Activated T-helper 17 cell treated with anti-CD3 and anti-CD28 coated beads, Interleukin-2, amount 50 U/mL, for 72 hours (primary cell): ENCODE data around the gene CXCL17. TPM values are rescaled to one million over a fixed set of nuclear protein-coding genes. Genes with fewer than 3 reads are reported as not detected.
"Not testable (repeated sequence)": the region's sequence is repeated elsewhere in the genome, so short reads cannot be mapped to it uniquely, and the experiment has no call there.

ENCODE experiments used
- ATAC-seq: fragments of 150-1000 bp; cut with Tn5 transposase; replicated peaks from 2 replicates; pipeline ENCODE4 v1.10.0; 2021; ENCODE audit warnings: mild to moderate bottlenecking, moderate library complexity
- H3K27ac Mint-ChIP-seq: one replicate; pipeline ENCODE4 v1.8.0; 2022; ENCODE audit warnings: mixed read lengths
- H3K27me3 Mint-ChIP-seq: one replicate; pipeline ENCODE4 v1.8.0; 2022; ENCODE audit warnings: mixed read lengths
- H3K36me3 Mint-ChIP-seq: one replicate; pipeline ENCODE4 v1.8.0; 2022; ENCODE audit warnings: low read depth, mild to moderate bottlenecking, mixed read lengths
- H3K4me1 Mint-ChIP-seq: one replicate; pipeline ENCODE4 v1.8.0; 2022; ENCODE audit warnings: mixed read lengths
- H3K4me3 Mint-ChIP-seq: one replicate; pipeline ENCODE4 v1.8.0; 2022; ENCODE audit warnings: mild to moderate bottlenecking, mixed read lengths
- H3K9me3 Mint-ChIP-seq: one replicate; pipeline ENCODE4 v1.8.0; 2022; ENCODE audit warnings: mixed read lengths
- total RNA-seq, 2 donors: library from RNA; stranded (reverse); gene quantifications; one replicate each; pipeline ENCODE4 v1.2.3, GENCODE V29; 2022

The CXCL17 gene
- total RNA-seq, 2 donors from 2014 or later, result not detected

DNA sequence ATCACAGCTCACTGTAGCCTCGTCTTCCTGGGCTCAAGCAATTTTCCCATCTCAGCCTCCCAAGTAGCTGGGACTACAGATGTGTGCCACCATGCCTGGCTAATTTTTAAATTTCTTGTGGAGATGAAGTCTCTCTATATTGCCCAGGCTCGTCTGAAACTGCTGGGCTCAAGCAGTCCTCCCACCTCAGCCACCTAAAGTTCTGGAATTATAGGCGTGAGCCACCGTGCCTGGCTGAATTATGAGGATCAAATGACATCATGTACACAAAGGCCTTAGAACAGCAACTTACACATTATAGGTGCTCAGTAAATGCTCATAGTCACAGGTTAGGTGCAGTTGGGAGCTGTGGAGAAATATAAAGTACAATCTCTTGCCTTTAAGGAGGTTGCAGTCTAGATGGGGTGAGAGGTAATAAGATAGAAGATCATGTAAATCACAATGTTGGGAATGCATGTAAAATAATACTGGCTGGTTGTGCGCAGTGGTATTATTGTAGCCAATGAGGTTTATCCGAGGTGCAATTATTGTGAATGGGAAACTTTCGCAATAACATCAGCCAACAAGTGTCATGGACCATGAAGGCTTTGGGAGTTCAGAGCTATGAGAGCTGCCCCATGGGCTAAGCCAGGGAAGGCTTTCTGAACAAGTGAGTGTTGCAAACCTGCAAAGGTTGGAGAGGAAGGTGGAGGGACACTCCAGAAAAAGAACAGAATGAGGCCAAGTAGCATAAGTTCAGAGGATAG lies 29.8 kb upstream of the CXCL17 start:
- ATAC-seq, result no peak
- Mint-ChIP-seq H3K9me3 (no peaks in the 10 kb centered on the region), H3K36me3 (no peaks in the 10 kb centered on the region), H3K27ac (no peak overlapping the region), H3K4me3 (no peak overlapping the region), H3K4me1 (peaks cover 5% of the 10 kb centered on the region), H3K27me3 (no peaks in the 10 kb centered on the region)

DNA sequence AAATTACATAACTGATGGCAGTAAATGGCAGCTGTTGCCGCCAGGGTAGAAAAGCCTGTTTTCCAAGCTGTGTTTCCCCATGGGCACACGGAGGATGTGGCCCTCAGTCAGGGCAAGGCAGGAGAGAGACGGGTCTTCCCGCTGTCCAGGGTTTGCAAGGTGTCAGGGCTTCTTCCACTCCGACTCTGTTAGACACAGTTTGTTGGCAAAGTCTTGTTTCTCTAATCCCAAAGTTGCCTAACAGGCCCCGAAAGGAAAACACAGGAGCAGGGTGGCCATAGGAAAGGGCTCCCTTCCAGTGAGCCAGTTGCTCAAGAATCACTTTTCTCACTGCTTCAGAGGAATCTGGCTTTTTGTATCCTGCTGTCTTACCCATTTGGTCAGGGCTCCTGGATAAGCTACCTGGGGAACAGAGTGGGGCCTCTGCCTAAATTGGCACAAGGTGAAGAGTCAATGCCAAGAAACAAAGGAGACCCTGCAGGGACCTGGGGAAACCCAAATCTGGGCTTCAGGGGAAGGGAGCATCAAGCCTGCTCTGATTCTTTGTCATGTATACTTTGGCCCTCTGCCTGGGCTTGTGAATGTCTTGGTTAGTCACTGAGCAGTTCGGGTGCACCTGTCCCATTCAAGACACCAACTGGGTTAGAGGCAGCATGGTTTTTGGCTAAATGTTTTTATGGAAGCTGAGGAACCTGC lies 29.0 kb upstream of the CXCL17 start:
- no peak overlapping the region for H3K27ac Mint-ChIP-seq
- ATAC-seq, result no peak
- no peak overlapping the region for H3K4me3 Mint-ChIP-seq
- no peaks in the 10 kb centered on the region for H3K9me3 Mint-ChIP-seq
- peaks cover 12% of the 10 kb centered on the region for H3K4me1 Mint-ChIP-seq
- H3K36me3 Mint-ChIP-seq, result no peaks in the 10 kb centered on the region
- no peaks in the 10 kb centered on the region for H3K27me3 Mint-ChIP-seq

GRCh38 chr19:42469311-42470235 lies 26.8 kb upstream of the CXCL17 start:
- Mint-ChIP-seq H3K9me3 (no peaks in the 10 kb centered on the region), H3K4me1 (peaks cover 16% of the 10 kb centered on the region), H3K36me3 (no peaks in the 10 kb centered on the region), H3K4me3 (no peak overlapping the region), H3K27me3 (no peaks in the 10 kb centered on the region), H3K27ac (no peak overlapping the region)
- peak; percentile 81 for ATAC-seq

DNA sequence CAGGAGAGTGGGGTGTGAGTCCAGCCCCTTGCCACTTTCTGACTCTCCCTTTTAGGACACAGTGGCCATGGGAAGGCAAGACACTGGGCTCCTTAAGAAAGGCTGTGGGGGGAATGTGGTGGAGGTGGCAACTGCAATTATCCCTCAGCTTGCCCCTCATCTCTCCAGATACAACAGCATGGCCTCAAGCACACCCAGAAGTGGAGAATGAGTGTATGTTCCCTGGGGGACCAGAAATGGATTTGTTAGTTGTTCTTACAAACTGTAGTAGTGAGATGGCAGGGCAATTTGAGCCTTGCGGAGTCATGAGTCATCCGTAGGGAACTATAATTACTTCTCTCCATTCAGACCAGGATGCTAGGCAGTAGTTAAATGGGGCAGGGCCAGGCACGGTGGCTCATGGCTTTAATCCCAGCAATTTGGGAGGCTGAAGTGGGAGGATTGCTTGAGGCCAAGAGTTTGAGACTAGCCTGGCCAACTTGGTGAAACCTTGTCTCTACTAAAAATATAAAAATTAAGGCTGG lies 25.6 kb upstream of the CXCL17 start:
- Mint-ChIP-seq H3K4me1 (peaks cover 16% of the 10 kb centered on the region), H3K4me3 (no peak overlapping the region), H3K36me3 (no peaks in the 10 kb centered on the region), H3K9me3 (no peaks in the 10 kb centered on the region), H3K27me3 (no peaks in the 10 kb centered on the region), H3K27ac (no peak overlapping the region)
- ATAC-seq, result no peak

DNA sequence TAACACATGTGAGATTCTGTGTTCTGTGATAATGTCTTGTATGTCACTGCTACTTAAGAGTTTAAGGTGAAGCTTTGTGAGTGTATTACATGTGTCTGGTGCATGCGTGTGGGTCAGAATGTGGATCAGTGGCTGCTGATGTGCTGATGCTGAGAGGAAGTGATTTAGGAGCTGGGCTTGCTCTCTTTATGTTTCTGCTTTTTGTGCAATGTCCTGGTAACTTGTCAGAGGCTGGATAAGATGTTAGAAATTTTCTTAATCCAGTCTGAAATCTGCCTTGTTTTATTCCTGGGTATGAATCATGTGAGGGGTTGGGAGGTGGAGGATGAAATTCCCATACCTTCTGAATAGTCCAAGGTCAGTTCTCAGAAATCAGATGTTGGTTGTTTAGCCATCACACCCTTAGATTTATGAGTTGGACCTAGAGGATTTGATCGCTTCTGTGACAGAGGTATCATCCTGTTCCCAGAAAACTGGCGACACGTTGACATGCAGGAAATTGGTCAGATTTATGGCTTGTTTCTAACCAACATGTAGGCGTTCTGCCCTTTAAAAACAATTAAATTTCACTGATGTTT lies 24.5 kb upstream of the CXCL17 start:
- Mint-ChIP-seq H3K27me3 (no peaks in the 10 kb centered on the region), H3K9me3 (no peaks in the 10 kb centered on the region), H3K36me3 (no peaks in the 10 kb centered on the region), H3K27ac (peak overlapping the region; percentile 12), H3K4me1 (peaks cover 16% of the 10 kb centered on the region), H3K4me3 (peak overlapping the region; percentile 15)
- ATAC-seq, result peak; percentile 39

- Mint-ChIP-seq H3K4me3 (peak overlapping the region; percentile 15), H3K27me3 (no peaks in the 10 kb centered on the region), H3K27ac (peak overlapping the region; percentile 12), H3K9me3 (no peaks in the 10 kb centered on the region), H3K4me1 (peaks cover 16% of the 10 kb centered on the region), H3K36me3 (no peaks in the 10 kb centered on the region)
- no peak for ATAC-seq
Measured at GRCh38 chr19:42466521-42467182, 23.9 kb upstream of the CXCL17 start.

- peaks cover 16% of the 10 kb centered on the region for H3K4me1 Mint-ChIP-seq
- H3K27me3 Mint-ChIP-seq, result no peaks in the 10 kb centered on the region
- H3K36me3 Mint-ChIP-seq, result no peaks in the 10 kb centered on the region
- no peak for ATAC-seq
- H3K4me3 Mint-ChIP-seq, result no peak overlapping the region
- no peak overlapping the region for H3K27ac Mint-ChIP-seq
- no peaks in the 10 kb centered on the region for H3K9me3 Mint-ChIP-seq
Measured at GRCh38 chr19:42465827-42466280, 23.1 kb upstream of the CXCL17 start.

DNA sequence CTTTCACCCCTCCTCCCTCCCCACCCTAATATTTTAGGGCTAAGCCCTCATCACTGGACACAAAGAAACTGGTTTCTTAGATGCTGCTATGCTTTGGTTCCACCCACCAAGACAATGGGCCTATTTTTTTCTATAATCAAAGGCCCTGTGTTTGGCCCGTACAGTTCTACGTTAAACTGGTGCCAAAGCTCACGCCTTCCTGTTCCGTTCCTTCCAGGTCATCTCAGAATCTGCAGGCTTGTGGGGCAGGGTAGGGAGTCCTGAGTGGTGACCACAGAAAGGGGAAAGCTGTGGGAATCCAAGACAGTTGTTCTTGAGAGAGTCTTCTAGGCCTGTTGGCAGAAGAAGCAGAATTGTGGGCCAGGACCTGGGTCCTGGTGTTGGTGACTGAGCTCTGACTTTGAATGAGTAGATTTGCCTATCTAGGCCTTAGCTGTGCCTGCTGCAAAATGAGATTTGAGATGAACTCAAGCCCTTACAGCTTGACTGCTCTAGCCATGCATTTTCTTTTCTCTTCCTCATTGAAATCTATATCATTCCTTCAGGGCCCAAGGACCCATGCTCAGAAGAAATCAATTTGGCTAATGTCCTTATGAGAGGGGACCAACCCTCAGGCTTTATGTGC lies 19.1 kb upstream of the CXCL17 start:
- peaks cover 5% of the 10 kb centered on the region for H3K4me1 Mint-ChIP-seq
- no peak overlapping the region for H3K4me3 Mint-ChIP-seq

DNA sequence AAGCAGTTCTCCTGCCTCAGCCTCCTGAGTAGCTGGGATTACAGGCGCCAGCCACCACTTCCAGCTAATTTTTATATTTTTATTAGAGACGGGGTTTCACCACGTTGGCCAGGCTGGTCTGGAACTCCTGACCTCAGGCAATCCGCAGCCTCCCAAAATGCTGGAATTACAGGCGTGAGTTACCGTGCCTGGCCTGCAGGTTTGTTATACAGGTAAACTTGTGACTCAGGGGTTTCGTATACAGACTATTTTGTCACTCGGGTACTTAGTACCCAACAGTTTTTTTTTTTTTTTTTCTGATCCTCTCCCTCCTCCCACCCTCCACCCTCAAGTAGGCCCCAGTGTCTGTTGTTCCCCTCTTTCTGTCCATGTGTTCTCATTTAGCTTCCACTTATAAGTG lies 18.5 kb upstream of the CXCL17 start:
- H3K27ac Mint-ChIP-seq, H3K4me3 Mint-ChIP-seq, H3K4me1 Mint-ChIP-seq, H3K36me3 Mint-ChIP-seq, H3K9me3 Mint-ChIP-seq, ATAC-seq, H3K27me3 Mint-ChIP-seq: not testable (repeated sequence)

More for the DNA sequence above, 19.1 kb upstream of the CXCL17 start:
- no peak for ATAC-seq
- Mint-ChIP-seq H3K27ac (no peak overlapping the region), H3K9me3 (no peaks in the 10 kb centered on the region), H3K36me3 (no peaks in the 10 kb centered on the region), H3K27me3 (no peaks in the 10 kb centered on the region)

- Mint-ChIP-seq H3K9me3 (no peaks in the 10 kb centered on the region), H3K4me1 (peaks cover 7% of the 10 kb centered on the region), H3K27ac (no peak overlapping the region), H3K4me3 (no peak overlapping the region), H3K36me3 (no peaks in the 10 kb centered on the region), H3K27me3 (no peaks in the 10 kb centered on the region)
- no peak for ATAC-seq
Measured at GRCh38 chr19:42459926-42460325, 17.2 kb upstream of the CXCL17 start.

- H3K4me1 Mint-ChIP-seq, result peaks cover 19% of the 10 kb centered on the region
- peak; percentile 98 for ATAC-seq
- no peak overlapping the region for H3K4me3 Mint-ChIP-seq
- no peak overlapping the region for H3K27ac Mint-ChIP-seq
- H3K27me3 Mint-ChIP-seq, result no peaks in the 10 kb centered on the region
- no peaks in the 10 kb centered on the region for H3K9me3 Mint-ChIP-seq
- no peaks in the 10 kb centered on the region for H3K36me3 Mint-ChIP-seq
Measured at GRCh38 chr19:42455621-42456081, 12.9 kb upstream of the CXCL17 start.

DNA sequence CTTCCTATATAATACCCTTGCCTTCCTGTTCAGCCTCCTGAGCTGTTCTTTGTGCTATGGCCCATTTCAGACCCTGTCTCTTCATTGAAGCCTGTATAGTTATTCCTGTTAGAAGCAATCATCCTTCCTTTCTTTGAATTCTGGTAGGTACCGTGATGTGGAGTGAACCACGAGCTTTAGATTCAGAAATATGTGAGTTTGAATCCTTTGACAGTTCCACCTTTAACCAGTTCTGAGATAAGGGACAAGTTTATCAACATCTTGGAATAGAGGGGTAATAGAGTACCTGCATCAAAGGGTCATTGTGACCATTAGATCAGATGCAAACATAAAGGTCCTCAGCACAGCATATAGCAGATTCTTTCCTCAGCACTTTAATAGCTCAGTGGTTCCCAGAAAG lies 12.3 kb upstream of the CXCL17 start:
- H3K36me3 Mint-ChIP-seq, result no peaks in the 10 kb centered on the region
- H3K27me3 Mint-ChIP-seq, result no peaks in the 10 kb centered on the region
- no peak for ATAC-seq
- peaks cover 19% of the 10 kb centered on the region for H3K4me1 Mint-ChIP-seq
- H3K4me3 Mint-ChIP-seq, result no peak overlapping the region
- H3K9me3 Mint-ChIP-seq, result no peaks in the 10 kb centered on the region
- no peak overlapping the region for H3K27ac Mint-ChIP-seq

DNA sequence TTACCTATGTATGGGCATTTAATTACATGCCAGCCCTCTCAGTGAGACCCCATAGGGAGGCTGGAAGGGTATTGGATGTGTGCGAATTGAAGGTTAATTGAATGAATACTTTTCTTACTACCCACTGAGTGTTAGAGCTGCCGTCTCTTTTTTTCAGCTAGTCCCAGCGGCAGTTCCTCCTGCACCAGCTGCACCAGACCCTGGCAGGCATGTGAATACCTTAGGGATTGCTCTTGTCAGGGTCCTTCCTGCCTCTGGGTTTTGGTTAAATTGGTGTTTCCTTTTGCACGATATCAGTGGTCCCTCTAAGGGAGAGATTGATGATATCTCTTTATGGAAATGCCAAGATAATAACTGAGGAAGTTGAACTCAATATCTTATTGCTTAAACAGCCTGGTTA lies 9.8 kb upstream of the CXCL17 start:
- no peak for ATAC-seq
- no peaks in the 10 kb centered on the region for H3K36me3 Mint-ChIP-seq
- H3K4me1 Mint-ChIP-seq, result peaks cover 19% of the 10 kb centered on the region
- no peak overlapping the region for H3K4me3 Mint-ChIP-seq
- no peaks in the 10 kb centered on the region for H3K9me3 Mint-ChIP-seq
- peak overlapping the region; percentile 9 for H3K27ac Mint-ChIP-seq
- H3K27me3 Mint-ChIP-seq, result no peaks in the 10 kb centered on the region
